ENCODE data around the gene MLXIP. TPM values are rescaled to one million over a fixed set of nuclear protein-coding genes. Genes with fewer than 3 reads are reported as not detected.

MLXIP gene
- total RNA-seq, 1 experiment from 2014 or later, result 46.3 TPM

- Histone ChIP-seq H3K9ac (ENCODE audit: low read length) (no peak overlapping the region), H3K4me2 (ENCODE audit: low read length) (no peak overlapping the region), H3K27ac (ENCODE audit: low read depth, low read length) (no peak overlapping the region), H3K27me3 (ENCODE audit: insufficient read depth, low read length) (no peaks in the 10 kb centered on the region), H3K4me3 (replicated peaks in 1 of 2; ENCODE audit: low read depth in 1 of 2, low read length in 2 of 2) (no peak overlapping the region), H2AFZ (ENCODE audit: low read depth, low read length, poor library complexity, severe bottlenecking) (no peak overlapping the region), H3K9me3 (ENCODE audit: control insufficient read depth in 1 of 2, insufficient read depth in 1 of 2, low read depth in 1 of 2, low read length in 2 of 2) (no peaks in the 10 kb centered on the region), H3K79me2 (ENCODE audit: insufficient read depth, low read length) (peaks cover 99% of the 10 kb centered on the region), H3K4me1 (ENCODE audit: control insufficient read depth in 1 of 2, insufficient read depth in 2 of 2, low read length in 2 of 2) (no peaks in the 10 kb centered on the region; a peak in 1 of 4 replicates), H3K36me3 (ENCODE audit: control insufficient read depth in 1 of 2, insufficient read depth in 2 of 2, low read length in 2 of 2) (peaks cover 11 to 18% of the 10 kb centered on the region in 2 experiments), H3K9me2 (ENCODE audit: insufficient read depth) (no peaks in the 10 kb centered on the region), H4K20me1 (ENCODE audit: insufficient read depth) (peaks cover 8% of the 10 kb centered on the region; the same call in 1 of the 2 replicates)
- no peak for TF ChIP-seq ZNF274 (IDR thresholded peaks at IDR 0.05; ENCODE audit: low read depth, low read length)
- no peak for TF ChIP-seq JUND (IDR thresholded peaks at IDR 0.05)
- no peak for TF ChIP-seq CTCF (IDR thresholded peaks at IDR 0.05 in 2 of 3, conservative IDR thresholded peaks at IDR 0.05 in 1 of 3; ENCODE audit: borderline replicate concordance in 1 of 3, insufficient read depth in 1 of 3, low read depth in 2 of 3, low read length in 2 of 3)
- TF ChIP-seq SIN3A (IDR thresholded peaks at IDR 0.05; ENCODE audit: low read depth), result no peak
- no peak for TF ChIP-seq ZBTB33 (IDR thresholded peaks at IDR 0.05; ENCODE audit: extremely low read depth, insufficient replicate concordance, low read length)
- TF ChIP-seq ATF3 (IDR thresholded peaks at IDR 0.05), result no peak
- TF ChIP-seq ZFX (IDR thresholded peaks at IDR 0.05), result no peak
- TF ChIP-seq FOSL1 (IDR thresholded peaks at IDR 0.05; ENCODE audit: low read depth), result no peak
- TF ChIP-seq CEBPB (IDR thresholded peaks at IDR 0.05; ENCODE audit: low read depth), result no peak
- POLR2A ChIA-PET, result interaction anchor here (1.0 to 1.2 kb wide), 2 partner anchors 23 to 26 kb away, joined by 3 to 4 read pairs; no protein-coding TSS in a partner anchor
- intact Hi-C loops (cut with micrococcal nuclease), result no loop called here
- BruUV-seq (replicated peaks), result no TSS peak
- DNase-seq (ENCODE audit: low read depth, low spot score), result no peak
- CTCF ChIA-PET, result interaction anchor here (0.9 kb wide), 1 partner anchor 35 kb away, joined by 3 read pairs; no protein-coding TSS in a partner anchor
- no peak for ATAC-seq
- RAD21 ChIA-PET (ENCODE audit: low non-redundant PET in 1 of 2, low total read pairs in 2 of 2, uncharacterized antibody in 2 of 2, unreplicated experiment in 2 of 2), result interaction anchor here in 1 of 2 experiments (0.6 kb wide), 1 partner anchor 593 kb away, joined by 3 read pairs; no protein-coding TSS in a partner anchor
Measured at GRCh38 chr12:122087431-122088178, 9.0 kb downstream of the MLXIP start.

All from HCT116 (cell line).